ENCODE measurements around the gene TSC22D1. TPM values are rescaled to one million over a fixed set of nuclear protein-coding genes. Genes with fewer than 3 reads are reported as not detected.

TSC22D1 gene
- polyA plus RNA-seq, 1 donor = 76.1 TPM

Other genes with a start within 250 kb of the TSC22D1 start
- gene SERP2, start 202.5 kb downstream of the TSC22D1 start, polyA plus RNA-seq (ENCODE audit: insufficient read length) = 4.5 TPM

Measured in hindlimb muscle (tissue), 1 donor.